Endothelial cell of umbilical vein (primary cell): ENCODE measurements around the gene AGFG1. TPM values are rescaled to one million over a fixed set of nuclear protein-coding genes. Genes with fewer than 3 reads are reported as not detected.

Experiments
- BruUV-seq: library from RNA; stranded (reverse); fragments of 400-500 nt; replicated peaks from 2 replicates; lab custom pipeline; 2021; lab: Mats Ljungman, UMichigan
- CTCF ChIA-PET: fragments of 300-600, 350-600 bp; sonication (Branson Sonifier 250); formaldehyde crosslinking; loops from one replicate; lab custom pipeline; 2021; ENCODE audit warnings: antibody characterized with exemption, inconsistent platforms; lab: Charles Lee
- POLR2A ChIA-PET: fragments of 300-600, 350-600 bp; sonication (Branson Sonifier 250); formaldehyde crosslinking; loops from one replicate; lab custom pipeline; 2021; ENCODE audit warnings: antibody characterized with exemption, inconsistent platforms; lab: Charles Lee
- DNase-seq: peaks from one replicate; pipeline ENCODE4 v3.0.0-alpha.2; 2011; ENCODE audit warnings: low read depth, low spot score
- FAIRE-seq: peaks from 2 replicates; lab custom pipeline; 2011; peaks lifted over from hg19 to GRCh38; lab: Jason Lieb, UNC
- H2AFZ ChIP-seq: 2 replicates; pipeline ENCODE4 v1.6.0; 2012; ENCODE audit warnings: low read depth, low read length, control low read depth, inconsistent platforms
- H3K27ac ChIP-seq: 2 replicates; pipeline ENCODE4 v1.5.1; 2011; ENCODE audit warnings: low read depth, mild to moderate bottlenecking, control low read depth, low read length, moderate library complexity; ENCODE audit not compliant: insufficient read depth
- H3K27me3 ChIP-seq, 2 experiments: 2 replicates each; pipeline versions ENCODE4 v1.6.0 to v1.6.1; 2011; ENCODE audit warnings: low read length in 2 of 2, mixed read lengths in 1 of 2; ENCODE audit not compliant: control insufficient read depth in 2 of 2, insufficient read depth in 2 of 2
- H3K36me3 ChIP-seq, 2 experiments: 2 replicates in 1 of 2; 3 replicates in 1 of 2; pipeline ENCODE4 v1.5.1; 2011; ENCODE audit warnings: low read length in 2 of 2, mild to moderate bottlenecking in 1 of 2, moderate library complexity in 1 of 2; ENCODE audit not compliant: control insufficient read depth in 2 of 2, insufficient read depth in 2 of 2; ENCODE audit errors: extremely low read depth in 1 of 2
- H3K4me1 ChIP-seq: 3 replicates; pipeline ENCODE4 v1.5.1; 2011; ENCODE audit warnings: mild to moderate bottlenecking, low read length; ENCODE audit not compliant: control insufficient read depth, insufficient read depth; ENCODE audit errors: extremely low read depth
- H3K4me2 ChIP-seq: 2 replicates; pipeline ENCODE4 v1.6.1; 2011; ENCODE audit warnings: low read length, control low read depth, mixed read lengths; ENCODE audit not compliant: insufficient read depth
- H3K4me3 ChIP-seq, 3 experiments: fragments of 200-600 bp in 1 of 3; sonication (generic), shearing (Covaris generic) in 1 of 3; replicated peaks in 1 of 3; 2 replicates each; pipeline ENCODE4 v1.5.1; 2011 to 2016; ENCODE audit warnings: control low read depth in 3 of 3, low read length in 3 of 3, mild to moderate bottlenecking in 2 of 3, inconsistent platforms in 1 of 3, low read depth in 1 of 3, moderate library complexity in 1 of 3; ENCODE audit not compliant: insufficient read depth in 1 of 3
- H3K79me2 ChIP-seq: 2 replicates; pipeline ENCODE4 v1.6.0; 2012; ENCODE audit warnings: low read length, inconsistent platforms; ENCODE audit not compliant: control insufficient read depth, insufficient read depth
- H3K9ac ChIP-seq: replicated peaks from 2 replicates; pipeline ENCODE3; 2011; ENCODE audit warnings: low read length, control low read depth; ENCODE audit not compliant: insufficient read depth; ENCODE audit errors: extremely low read depth
- H3K9me1 ChIP-seq: replicated peaks from 3 replicates; pipeline ENCODE4 v1.6.0; 2011; ENCODE audit warnings: mild to moderate bottlenecking, low read length; ENCODE audit not compliant: control insufficient read depth, insufficient read depth; ENCODE audit errors: extremely low read depth
- H3K9me3 ChIP-seq: replicated peaks from 2 replicates; pipeline ENCODE4 v1.5.1; 2012; ENCODE audit warnings: low read length, inconsistent platforms; ENCODE audit not compliant: control insufficient read depth, insufficient read depth
- H4K20me1 ChIP-seq: replicated peaks from 2 replicates; pipeline ENCODE3; 2011; ENCODE audit warnings: mild to moderate bottlenecking, low read length; ENCODE audit not compliant: control insufficient read depth, insufficient read depth; ENCODE audit errors: extremely low read depth
- EZH2 ChIP-seq: IDR thresholded peaks from 2 replicates; pipeline ENCODE4 v1.6.1; 2012; ENCODE audit warnings: borderline replicate concordance, low read depth, mild to moderate bottlenecking, moderate library complexity, low read length, inconsistent platforms; ENCODE audit not compliant: severe bottlenecking
- FOS ChIP-seq: IDR thresholded peaks from 2 replicates; pipeline ENCODE4 v1.6.1; 2011; ENCODE audit warnings: mild to moderate bottlenecking, low read length, moderate library complexity, borderline replicate concordance; ENCODE audit not compliant: insufficient read depth
- GATA2 ChIP-seq: IDR thresholded peaks from 2 replicates; pipeline ENCODE4 v1.7.0; 2011; ENCODE audit warnings: low read depth, mild to moderate bottlenecking, moderate library complexity, mixed read lengths, low read length; ENCODE audit not compliant: insufficient read length, insufficient read depth
- JUN ChIP-seq: IDR thresholded peaks from 2 replicates; pipeline ENCODE4 v1.6.1; 2011; ENCODE audit warnings: borderline replicate concordance, low read depth; ENCODE audit not compliant: insufficient read length, insufficient read depth
- MYC ChIP-seq: IDR thresholded peaks from one replicate; pipeline ENCODE4 v1.6.1; 2011; ENCODE audit warnings: mild to moderate bottlenecking, low read depth, low read length
- POLR2A ChIP-seq: IDR thresholded peaks from 2 replicates; pipeline ENCODE4 v1.6.1; 2012; ENCODE audit warnings: low read depth, mild to moderate bottlenecking, control low read depth, low read length
- POLR2AphosphoS5 ChIP-seq: IDR thresholded peaks from 2 replicates; pipeline ENCODE4 v1.6.1; 2012; ENCODE audit warnings: low read depth, mild to moderate bottlenecking, control low read depth, low read length, moderate library complexity; ENCODE audit not compliant: insufficient read depth
- dilution Hi-C: fragments of 300-500 bp; cut with MboI; formaldehyde crosslinking; loops from one replicate; pipeline ENCODE4 v1.15.0; 2019; ENCODE audit warnings: low sequenced_read_pairs; ENCODE audit not compliant: extremely low pct_ligation_motif_present
- intact Hi-C: fragments of 100-400 bp; cut with micrococcal nuclease; formaldehyde crosslinking; loops from one replicate; pipeline ENCODE4 v1.10.0; 2022
- polyA plus RNA-seq, 4 experiments: library from polyadenylated mRNA; depleted of rRNA in 3 of 4; stranded (reverse) in 3 of 4; unstranded in 1 of 4; fragments of >200 nt; gene quantifications; 2 replicates each; pipeline versions ENCODE4 v1.2.1 to v1.2.3, GENCODE V29; 2011 to 2012; ENCODE audit warnings: missing spikeins in 1 of 4
- total RNA-seq: library from RNA; stranded (reverse); gene quantifications from 2 replicates; pipeline ENCODE4 v1.2.3, GENCODE V29; 2021
- TF ChIP-seq, protein P1 (sequence below), 2 donors: IDR thresholded peaks; 1 replicate in 1 of 2; 2 replicates in 1 of 2; pipeline ENCODE4 v1.5.1; 2011; ENCODE audit warnings: low read length in 2 of 2, mild to moderate bottlenecking in 2 of 2, moderate library complexity in 2 of 2, control low read depth in 1 of 2, inconsistent platforms in 1 of 2, low read depth in 1 of 2; ENCODE audit not compliant: insufficient read depth in 1 of 2; ENCODE audit errors: extremely low read depth in 1 of 2
- TF ChIP-seq, protein P2 (sequence below): IDR thresholded peaks from 2 replicates; pipeline ENCODE4 v1.6.1; 2011; ENCODE audit not compliant: insufficient read depth, insufficient read length

Gene AGFG1
- total and polyA plus RNA-seq, 2 donors (not counting 3 experiments of a cell fraction or from before 2014, with no cell fraction given), result 87.9 to 106 TPM

DNA sequence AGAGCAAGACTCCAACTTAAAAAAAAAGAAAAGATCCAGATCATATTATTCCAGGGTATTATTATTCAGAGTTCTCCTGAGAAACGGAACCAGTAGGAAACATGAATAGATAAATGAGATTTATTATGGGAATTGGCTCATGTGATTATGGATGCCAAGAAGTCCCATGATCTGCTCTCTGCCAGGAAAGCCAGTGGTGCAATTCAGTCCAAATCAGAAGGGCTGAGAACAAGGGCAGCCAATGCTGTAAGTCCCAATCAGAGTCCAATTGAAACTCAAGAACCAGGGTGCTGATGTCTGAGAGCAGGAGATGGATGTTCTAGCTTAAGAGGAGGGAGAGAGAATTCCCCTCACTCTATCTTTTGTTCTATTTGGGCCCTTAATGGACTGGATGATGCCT is 134.5 kb downstream of the AGFG1 start:
- no peak for TF ChIP-seq JUN
- no peak for TF ChIP-seq MYC
- TF ChIP-seq FOS, result no peak
- Histone ChIP-seq H3K27me3 (no peaks in the 10 kb centered on the region), H4K20me1 (no peaks in the 10 kb centered on the region), H3K4me2 (no peak overlapping the region), H2AFZ (no peak overlapping the region), H3K36me3 (no peaks in the 10 kb centered on the region), H3K9me1 (no peaks in the 10 kb centered on the region), H3K4me3 (no peak overlapping the region), H3K9me3 (no peaks in the 10 kb centered on the region), H3K27ac (no peak overlapping the region), H3K79me2 (no peaks in the 10 kb centered on the region), H3K4me1 (no peaks in the 10 kb centered on the region), H3K9ac (no peak overlapping the region)
- DNase-seq (no peak), FAIRE-seq (no peak)
- BruUV-seq, result no TSS peak
- dilution Hi-C loops, result no loop called here
- ChIA-PET CTCF (no interaction called here), POLR2A (no interaction called here)
- intact Hi-C loops, result no loop called here

DNA sequence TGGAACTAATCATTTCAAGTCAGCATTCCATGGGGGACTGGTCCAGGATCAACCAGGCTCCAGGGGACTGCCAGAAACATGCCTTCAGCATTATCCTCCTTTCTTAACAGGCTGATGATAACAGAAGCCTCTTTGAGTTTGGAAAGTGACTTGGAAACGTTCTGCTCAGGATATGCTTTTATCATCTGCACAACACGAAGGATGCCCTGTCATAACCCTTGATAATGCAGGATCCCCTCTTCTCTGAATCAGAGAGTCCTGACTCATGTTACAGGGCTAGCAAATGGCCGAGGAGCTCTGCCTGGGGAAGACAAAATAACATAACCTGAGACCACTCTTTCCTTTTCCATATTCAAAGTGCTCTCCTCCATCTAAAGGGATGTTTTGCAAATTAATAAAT is 136.0 kb downstream of the AGFG1 start:
- Histone ChIP-seq H3K36me3 (no peaks in the 10 kb centered on the region), H2AFZ (no peak overlapping the region), H3K79me2 (no peaks in the 10 kb centered on the region), H4K20me1 (no peaks in the 10 kb centered on the region), H3K9me1 (no peaks in the 10 kb centered on the region), H3K4me1 (no peaks in the 10 kb centered on the region), H3K4me2 (no peak overlapping the region), H3K9ac (no peak overlapping the region), H3K9me3 (no peaks in the 10 kb centered on the region), H3K4me3 (no peak overlapping the region), H3K27ac (no peak overlapping the region), H3K27me3 (no peaks in the 10 kb centered on the region)
- no peak for TF ChIP-seq MYC
- no peak for TF ChIP-seq JUN
- no peak for TF ChIP-seq POLR2A
- TF ChIP-seq, protein P1, sequence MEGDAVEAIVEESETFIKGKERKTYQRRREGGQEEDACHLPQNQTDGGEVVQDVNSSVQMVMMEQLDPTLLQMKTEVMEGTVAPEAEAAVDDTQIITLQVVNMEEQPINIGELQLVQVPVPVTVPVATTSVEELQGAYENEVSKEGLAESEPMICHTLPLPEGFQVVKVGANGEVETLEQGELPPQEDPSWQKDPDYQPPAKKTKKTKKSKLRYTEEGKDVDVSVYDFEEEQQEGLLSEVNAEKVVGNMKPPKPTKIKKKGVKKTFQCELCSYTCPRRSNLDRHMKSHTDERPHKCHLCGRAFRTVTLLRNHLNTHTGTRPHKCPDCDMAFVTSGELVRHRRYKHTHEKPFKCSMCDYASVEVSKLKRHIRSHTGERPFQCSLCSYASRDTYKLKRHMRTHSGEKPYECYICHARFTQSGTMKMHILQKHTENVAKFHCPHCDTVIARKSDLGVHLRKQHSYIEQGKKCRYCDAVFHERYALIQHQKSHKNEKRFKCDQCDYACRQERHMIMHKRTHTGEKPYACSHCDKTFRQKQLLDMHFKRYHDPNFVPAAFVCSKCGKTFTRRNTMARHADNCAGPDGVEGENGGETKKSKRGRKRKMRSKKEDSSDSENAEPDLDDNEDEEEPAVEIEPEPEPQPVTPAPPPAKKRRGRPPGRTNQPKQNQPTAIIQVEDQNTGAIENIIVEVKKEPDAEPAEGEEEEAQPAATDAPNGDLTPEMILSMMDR (IDR thresholded peaks at IDR 0.05; ENCODE audit: extremely low read depth in 1 of 2, insufficient read depth in 1 of 2, low read depth in 1 of 2, low read length in 2 of 2), result no peak
- no peak for TF ChIP-seq EZH2
- no peak for TF ChIP-seq POLR2AphosphoS5
- TF ChIP-seq, protein P2, sequence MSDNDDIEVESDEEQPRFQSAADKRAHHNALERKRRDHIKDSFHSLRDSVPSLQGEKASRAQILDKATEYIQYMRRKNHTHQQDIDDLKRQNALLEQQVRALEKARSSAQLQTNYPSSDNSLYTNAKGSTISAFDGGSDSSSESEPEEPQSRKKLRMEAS, result no peak
- no peak for TF ChIP-seq GATA2
- no peak for TF ChIP-seq FOS
- intact Hi-C loops (no loop called here), dilution Hi-C loops (no loop called here)
- FAIRE-seq (no peak), DNase-seq (no peak)
- no TSS peak for BruUV-seq
- ChIA-PET CTCF (no interaction called here), POLR2A (no interaction called here)
